Progenitor cell of endocrine pancreas (in vitro differentiated cells): ENCODE data around the gene ZNF407. TPM values are rescaled to one million over a fixed set of nuclear protein-coding genes. Genes with fewer than 3 reads are reported as not detected.

Source experiments
- DNase-seq: peaks from one replicate; pipeline ENCODE4 v3.0.0; 2021; ENCODE audit warnings: low spot score; ENCODE audit not compliant: unreplicated experiment
- H3K27ac Mint-ChIP-seq: 2 replicates; pipeline ENCODE4 v1.8.0; 2021; ENCODE audit warnings: mild to moderate bottlenecking, moderate library complexity, mixed read lengths
- H3K27me3 Mint-ChIP-seq: 2 replicates; pipeline ENCODE4 v1.8.0; 2021; ENCODE audit warnings: mixed read lengths
- H3K36me3 Mint-ChIP-seq: 2 replicates; pipeline ENCODE4 v1.8.0; 2022; ENCODE audit warnings: mixed read lengths; ENCODE audit not compliant: insufficient read depth
- H3K4me1 Mint-ChIP-seq: 2 replicates; pipeline ENCODE4 v1.8.0; 2021; ENCODE audit warnings: low read depth, mixed read lengths
- H3K4me3 Mint-ChIP-seq: 2 replicates; pipeline ENCODE4 v1.8.0; 2021; ENCODE audit warnings: low read depth, mild to moderate bottlenecking, moderate library complexity, mixed read lengths
- H3K9me3 Mint-ChIP-seq: 2 replicates; pipeline ENCODE4 v1.8.0; 2021; ENCODE audit warnings: low read depth, mixed read lengths
- total RNA-seq: library from RNA; stranded (reverse); gene quantifications from 2 replicates; pipeline ENCODE4 v1.2.1, GENCODE V29; 2021
- TF ChIP-seq, protein P1 (sequence below): fragments of 200-600 bp; sonication (generic); IDR thresholded peaks from one replicate; pipeline ENCODE4 v1.5.0; 2021; ENCODE audit warnings: antibody characterized with exemption, mild to moderate bottlenecking; ENCODE audit not compliant: unreplicated experiment

Gene ZNF407
- total RNA-seq, 1 donor from 2014 or later: 18.1 TPM

DNA sequence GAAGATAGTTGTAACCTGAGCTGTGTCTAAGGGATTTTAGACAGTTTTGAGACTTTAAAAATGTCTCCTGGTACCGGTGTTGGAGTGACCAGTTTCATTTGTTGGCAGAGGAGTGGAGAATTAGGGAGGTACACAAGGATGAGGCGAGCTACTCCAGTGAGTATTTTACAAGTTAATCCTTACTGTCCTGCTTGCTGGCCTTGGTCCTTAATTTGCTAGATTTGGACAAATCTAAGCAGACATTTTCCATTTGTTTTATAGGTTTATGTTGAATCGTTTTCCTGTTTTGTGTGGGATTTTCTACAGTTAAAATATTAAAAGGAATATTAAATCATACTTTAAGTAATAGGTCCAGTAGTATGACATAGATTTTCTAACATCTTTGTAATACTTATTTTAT is 101.8 kb downstream of the ZNF407 start:
- peaks cover 3% of the 10 kb centered on the region for H3K4me1 Mint-ChIP-seq
- H3K4me3 Mint-ChIP-seq: no peak overlapping the region
- no peak overlapping the region for H3K27ac Mint-ChIP-seq
- TF ChIP-seq, protein P1, sequence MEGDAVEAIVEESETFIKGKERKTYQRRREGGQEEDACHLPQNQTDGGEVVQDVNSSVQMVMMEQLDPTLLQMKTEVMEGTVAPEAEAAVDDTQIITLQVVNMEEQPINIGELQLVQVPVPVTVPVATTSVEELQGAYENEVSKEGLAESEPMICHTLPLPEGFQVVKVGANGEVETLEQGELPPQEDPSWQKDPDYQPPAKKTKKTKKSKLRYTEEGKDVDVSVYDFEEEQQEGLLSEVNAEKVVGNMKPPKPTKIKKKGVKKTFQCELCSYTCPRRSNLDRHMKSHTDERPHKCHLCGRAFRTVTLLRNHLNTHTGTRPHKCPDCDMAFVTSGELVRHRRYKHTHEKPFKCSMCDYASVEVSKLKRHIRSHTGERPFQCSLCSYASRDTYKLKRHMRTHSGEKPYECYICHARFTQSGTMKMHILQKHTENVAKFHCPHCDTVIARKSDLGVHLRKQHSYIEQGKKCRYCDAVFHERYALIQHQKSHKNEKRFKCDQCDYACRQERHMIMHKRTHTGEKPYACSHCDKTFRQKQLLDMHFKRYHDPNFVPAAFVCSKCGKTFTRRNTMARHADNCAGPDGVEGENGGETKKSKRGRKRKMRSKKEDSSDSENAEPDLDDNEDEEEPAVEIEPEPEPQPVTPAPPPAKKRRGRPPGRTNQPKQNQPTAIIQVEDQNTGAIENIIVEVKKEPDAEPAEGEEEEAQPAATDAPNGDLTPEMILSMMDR: no peak
- no peaks in the 10 kb centered on the region for H3K27me3 Mint-ChIP-seq
- H3K36me3 Mint-ChIP-seq: no peaks in the 10 kb centered on the region
- no peaks in the 10 kb centered on the region for H3K9me3 Mint-ChIP-seq
- no peak for DNase-seq

DNA sequence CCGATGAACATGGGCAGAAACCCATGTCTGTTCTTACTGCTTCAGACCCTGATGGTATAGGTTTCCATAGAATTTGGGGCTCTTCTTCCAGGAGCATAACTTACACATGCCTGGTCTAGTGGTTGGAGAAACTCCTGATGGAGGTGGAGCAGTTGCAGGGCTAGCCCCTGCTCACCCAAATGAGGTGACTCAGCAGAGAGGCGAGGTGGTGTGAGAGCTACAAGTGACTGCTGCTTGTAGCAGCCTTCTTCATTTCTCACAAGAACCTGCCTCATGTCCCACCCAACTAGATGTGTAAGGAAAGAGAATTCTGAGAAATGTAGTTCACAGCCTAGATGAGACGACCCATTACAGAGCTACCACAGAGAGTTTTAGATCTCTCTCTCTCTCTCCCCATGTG is 105.3 kb downstream of the ZNF407 start:
- TF ChIP-seq, protein P1: no peak
- no peak for DNase-seq
- H3K4me1 Mint-ChIP-seq: peaks cover 3% of the 10 kb centered on the region
- no peak overlapping the region for H3K4me3 Mint-ChIP-seq
- H3K27ac Mint-ChIP-seq: no peak overlapping the region
- no peaks in the 10 kb centered on the region for H3K36me3 Mint-ChIP-seq
- H3K9me3 Mint-ChIP-seq: no peaks in the 10 kb centered on the region
- H3K27me3 Mint-ChIP-seq: no peaks in the 10 kb centered on the region

DNA sequence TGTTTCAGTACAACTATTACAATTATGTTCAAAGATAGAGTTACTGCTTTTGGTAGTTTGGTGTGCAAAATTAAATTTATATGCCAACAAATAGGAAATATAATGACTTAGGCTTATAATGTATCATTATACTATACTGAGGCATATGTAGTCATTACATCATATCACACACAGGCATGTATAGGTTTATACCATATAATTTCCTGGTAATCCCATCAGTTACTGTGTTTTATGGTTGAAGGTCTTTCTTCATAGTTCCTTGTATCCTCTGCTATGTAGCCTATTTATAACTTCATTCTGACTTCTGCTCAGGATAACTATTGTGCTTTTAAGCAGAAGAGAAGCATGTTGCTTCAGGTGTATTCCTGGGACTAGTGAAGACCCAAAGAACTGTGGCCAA is 110.5 kb downstream of the ZNF407 start:
- H3K27ac Mint-ChIP-seq: no peak overlapping the region
- H3K27me3 Mint-ChIP-seq: no peaks in the 10 kb centered on the region
- H3K4me3 Mint-ChIP-seq: no peak overlapping the region
- no peaks in the 10 kb centered on the region for H3K4me1 Mint-ChIP-seq
- H3K9me3 Mint-ChIP-seq: no peaks in the 10 kb centered on the region
- DNase-seq: no peak
- H3K36me3 Mint-ChIP-seq: no peaks in the 10 kb centered on the region
- TF ChIP-seq, protein P1: no peak

DNA sequence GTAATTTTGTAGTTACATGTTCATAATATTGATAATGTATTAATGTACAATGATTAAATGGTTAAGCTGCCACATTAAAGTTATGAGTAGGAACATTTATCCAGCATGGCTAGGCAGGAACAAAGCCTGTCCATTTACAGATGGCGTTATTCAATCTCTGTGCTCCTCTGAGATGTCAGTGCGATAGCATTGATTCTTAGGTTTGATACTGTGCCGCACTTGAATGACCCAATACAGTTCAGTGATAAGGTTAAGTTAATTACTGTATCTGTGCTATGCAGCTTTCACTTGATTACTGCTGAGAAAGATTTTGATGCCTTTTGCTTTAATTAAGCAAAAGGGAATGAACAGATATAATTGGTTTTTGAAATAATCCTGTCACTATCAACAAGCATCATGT is 111.8 kb downstream of the ZNF407 start:
- Mint-ChIP-seq H3K4me1 (no peaks in the 10 kb centered on the region), H3K27me3 (no peaks in the 10 kb centered on the region), H3K9me3 (no peaks in the 10 kb centered on the region), H3K36me3 (no peaks in the 10 kb centered on the region), H3K4me3 (no peak overlapping the region), H3K27ac (no peak overlapping the region)
- DNase-seq: no peak
- TF ChIP-seq, protein P1: no peak

DNA sequence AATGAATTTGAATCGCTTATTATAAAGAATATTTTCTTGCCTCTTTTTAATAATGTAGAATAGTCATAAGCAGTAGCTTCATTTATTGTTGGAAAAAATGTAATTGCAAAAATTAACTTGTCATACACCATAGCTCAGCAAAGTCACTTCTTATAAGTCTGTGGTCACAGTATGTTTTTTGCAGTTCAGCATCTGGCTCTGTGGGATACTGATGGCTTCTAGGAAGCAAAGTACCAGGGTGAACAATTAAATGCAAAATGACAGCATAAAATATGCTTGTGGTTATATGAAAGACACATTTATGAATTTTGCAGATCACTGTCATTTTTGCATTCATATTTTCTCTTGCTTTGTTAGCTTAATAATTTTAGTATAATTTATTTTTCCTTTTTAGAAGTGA is 116.5 kb downstream of the ZNF407 start:
- Mint-ChIP-seq H3K4me3 (no peak overlapping the region), H3K36me3 (no peaks in the 10 kb centered on the region), H3K27ac (no peak overlapping the region), H3K27me3 (no peaks in the 10 kb centered on the region), H3K9me3 (no peaks in the 10 kb centered on the region), H3K4me1 (peaks cover 17% of the 10 kb centered on the region)
- no peak for DNase-seq
- TF ChIP-seq, protein P1: no peak
